A549 (cell line): ENCODE results near the gene POLR2I.

Experiments
- CTCF ChIP-seq: fragments of >200 bp; sonication (Bioruptor Twin); formaldehyde crosslinking; IDR thresholded peaks from 3 replicates; pipeline ENCODE4 v1.5.1; 2016
- FOSL2 ChIP-seq, 2 experiments: fragments of 450-650 bp in 1 of 2; fragments of >200 bp in 1 of 2; sonication (Bioruptor Twin) in 1 of 2; formaldehyde crosslinking; IDR thresholded peaks; 2 replicates each; pipeline versions ENCODE4 v1.5.0 to v1.6.1; 2016 to 2020; ENCODE audit warnings: mild to moderate bottlenecking in 1 of 2, moderate library complexity in 1 of 2
- NFE2L2 ChIP-seq: fragments of 150-350 bp; conservative IDR thresholded peaks from 2 replicates; pipeline ENCODE4 v1.6.1; 2014; ENCODE audit warnings: low read length
- POLR2A ChIP-seq: IDR thresholded peaks from 2 replicates; pipeline ENCODE4 v1.6.1; 2012; ENCODE audit warnings: mild to moderate bottlenecking, low read length
- RARB ChIP-seq: fragments of 250-450 bp; sonication (Bioruptor Pico); IDR thresholded peaks from 2 replicates; pipeline ENCODE4 v1.8.0; 2021; ENCODE audit warnings: mild to moderate bottlenecking, moderate library complexity
- RFX5 ChIP-seq: fragments of 450-650 bp; IDR thresholded peaks from 2 replicates; pipeline ENCODE4 v1.7.1; 2014; ENCODE audit warnings: antibody characterized with exemption, mild to moderate bottlenecking, moderate library complexity

GRCh38 chr19:36106441-36106840, 8.2 kb downstream of the POLR2I start:
- TF ChIP-seq NFE2L2: no peak
- TF ChIP-seq FOSL2 (IDR thresholded peaks at IDR 0.05): no peak
- TF ChIP-seq FOSL2 (CRISPR knock-in tag; IDR thresholded peaks at IDR 0.05): no peak
- TF ChIP-seq RARB (CRISPR knock-in tag): no peak
- no peak for TF ChIP-seq POLR2A
- no peak for TF ChIP-seq CTCF
- TF ChIP-seq RFX5: no peak
